GM12872 (cell line): Measurements from ENCODE around the gene RPL22L1.

Source experiments
- CTCF ChIP-seq: IDR thresholded peaks from 3 replicates; pipeline ENCODE4 v1.5.1; 2011; ENCODE audit warnings: low read depth, mild to moderate bottlenecking, low read length, moderate library complexity; ENCODE audit not compliant: insufficient read depth

Gene RPL22L1

GRCh38 chr3:170866499-170866898 lies 3.5 kb downstream of the RPL22L1 start:
- TF ChIP-seq CTCF = no peak

GRCh38 chr3:170865209-170866094 lies 4.5 kb downstream of the RPL22L1 start:
- TF ChIP-seq CTCF = no peak

GRCh38 chr3:170864525-170865208 lies 5.3 kb downstream of the RPL22L1 start:
- no peak for TF ChIP-seq CTCF

- no peak for TF ChIP-seq CTCF
Measured at GRCh38 chr3:170863816-170864215, 6.2 kb downstream of the RPL22L1 start.

GRCh38 chr3:170862618-170863374 lies 7.2 kb downstream of the RPL22L1 start:
- TF ChIP-seq CTCF = no peak

GRCh38 chr3:170858599-170858998 lies 11.4 kb downstream of the RPL22L1 start:
- TF ChIP-seq CTCF = no peak

GRCh38 chr3:170852324-170852723 lies 17.7 kb downstream of the RPL22L1 start:
- TF ChIP-seq CTCF = no peak
